GM19043 (cell line): ENCODE results near the gene MICAL3.
"Not testable (repeated sequence)": the region's sequence is repeated elsewhere in the genome, so short reads cannot be mapped to it uniquely, and the experiment has no call there.

Experiments
- ATAC-seq: cut with Tn5 transposase; IDR thresholded peaks from one replicate; pipeline ENCODE4 v1.9.1; 2021; ENCODE audit warnings: low read depth; ENCODE audit not compliant: unreplicated experiment

MICAL3 gene

GRCh38 chr22:18024276-18024939, at the start of gene MICAL3:
TSS of gene MICAL3 (minus strand) at chr22:18024561. CDS start at chr22:17906812, 117,749 bp downstream.
- no peak for ATAC-seq

- not testable (repeated sequence) for ATAC-seq
Observed at GRCh38 chr22:18073927-18074326, 49.6 kb upstream of the MICAL3 start.

- no peak for ATAC-seq
Observed at GRCh38 chr22:18073467-18073866, 49.1 kb upstream of the MICAL3 start.

- no peak for ATAC-seq
Observed at GRCh38 chr22:18071968-18072310, 47.6 kb upstream of the MICAL3 start.

GRCh38 chr22:18071307-18071967, 47.1 kb upstream of the MICAL3 start:
- not testable (repeated sequence) for ATAC-seq

GRCh38 chr22:18070556-18071306, 46.4 kb upstream of the MICAL3 start:
- ATAC-seq: no peak

- ATAC-seq: no peak
Observed at GRCh38 chr22:18070041-18070440, 45.7 kb upstream of the MICAL3 start.

- no peak for ATAC-seq
Observed at GRCh38 chr22:18069041-18069440, 44.7 kb upstream of the MICAL3 start.

- ATAC-seq: no peak
Observed at GRCh38 chr22:18068381-18068988, 44.1 kb upstream of the MICAL3 start.

- ATAC-seq: no peak
Observed at GRCh38 chr22:18067548-18068341, 43.4 kb upstream of the MICAL3 start.

- no peak for ATAC-seq
Observed at GRCh38 chr22:18067121-18067520, 42.8 kb upstream of the MICAL3 start.

GRCh38 chr22:18066181-18066859, 42.0 kb upstream of the MICAL3 start:
- ATAC-seq: no peak

- no peak for ATAC-seq
Observed at GRCh38 chr22:18065256-18065655, 40.9 kb upstream of the MICAL3 start.

GRCh38 chr22:18064636-18065035, 40.3 kb upstream of the MICAL3 start:
- no peak for ATAC-seq

- ATAC-seq: not testable (repeated sequence)
Observed at GRCh38 chr22:18063715-18064114, 39.4 kb upstream of the MICAL3 start.

GRCh38 chr22:18063306-18063705, 38.9 kb upstream of the MICAL3 start:
- ATAC-seq: no peak

- no peak for ATAC-seq
Observed at GRCh38 chr22:18062421-18062820, 38.1 kb upstream of the MICAL3 start.

GRCh38 chr22:18060646-18061620, 36.6 kb upstream of the MICAL3 start:
- no peak for ATAC-seq

GRCh38 chr22:18059991-18060390, 35.6 kb upstream of the MICAL3 start:
- ATAC-seq: no peak
